Gastrocnemius medialis (tissue), 4 donors: ENCODE measurements around the gene GNG2.

ENCODE experiments used
- CTCF ChIP-seq, 5 experiments: fragments of 450-650 bp in 3 of 5; fragments of 200-600 bp in 2 of 5; sonication (generic) in 2 of 5; IDR thresholded peaks in 4 of 5; conservative IDR thresholded peaks in 1 of 5; 1 replicate in 4 of 5; 2 replicates in 1 of 5; pipeline ENCODE4 v1.5.1; 2016 to 2019; ENCODE audit warnings: antibody characterized with exemption in 5 of 5, mild to moderate bottlenecking in 3 of 5, moderate library complexity in 3 of 5
- POLR2A ChIP-seq, 2 donors: fragments of 450-650 bp; IDR thresholded peaks; one replicate each; pipeline ENCODE4 v1.6.1; 2017; ENCODE audit warnings: antibody characterized with exemption in 2 of 2, mild to moderate bottlenecking in 2 of 2, moderate library complexity in 2 of 2

- TF ChIP-seq CTCF (IDR thresholded peaks at IDR 0.05 in 4 of 5, conservative IDR thresholded peaks at IDR 0.05 in 1 of 5): no peak
- TF ChIP-seq POLR2A (IDR thresholded peaks at IDR 0.05): no peak
Observed at GRCh38 chr14:51912112-51912786, 51.8 kb downstream of the GNG2 start.
